K562 (cell line): ENCODE data around the gene CLSTN2. TPM values are rescaled to one million over a fixed set of nuclear protein-coding genes. Genes with fewer than 3 reads are reported as not detected.

Source experiments
- ATAC-seq: fragments of 200-7000 bp; cut with Tn5 transposase; 3 replicates; pipeline ENCODE4 v1.9.1; 2020; ENCODE audit warnings: moderate library complexity
- BruUV-seq: library from RNA; stranded (reverse); fragments of 400-500 nt; replicated peaks from 2 replicates; lab custom pipeline; 2021; lab: Mats Ljungman, UMichigan
- CTCF ChIA-PET: fragments of 300-600 bp; formaldehyde crosslinking; extraction: SDS; loops from one replicate; lab custom pipeline; 2021; ENCODE audit warnings: low intra/inter-chr PET ratio; lab: Yijun Ruan, JAX
- POLR2A ChIA-PET: fragments of 300-600, 350-650 bp; sonication (Branson Sonifier 250); formaldehyde crosslinking; extraction: SDS; loops from one replicate; lab custom pipeline; 2021; ENCODE audit warnings: antibody characterized with exemption, inconsistent platforms; lab: Yijun Ruan, JAX
- DNase-seq, 4 experiments: peaks; one replicate each; pipeline versions ENCODE4 v3.0.0 to v3.0.0-alpha.2; 2011 to 2018; ENCODE audit warnings: low spot score in 3 of 4, mixed read lengths in 3 of 4; ENCODE audit errors: extremely low read depth in 1 of 4
- FAIRE-seq: peaks from 2 replicates; lab custom pipeline; 2011; peaks lifted over from hg19 to GRCh38; lab: Jason Lieb, UNC
- H2AFZ ChIP-seq: 2 replicates; pipeline ENCODE4 v1.6.0; 2011; ENCODE audit warnings: low read depth, low read length, control low read depth, inconsistent platforms
- H3K27ac ChIP-seq: fragments of 200-600 bp; 3 replicates; pipeline ENCODE4 v1.8.0; 2011; ENCODE audit warnings: low read depth, mild to moderate bottlenecking, control low read depth, inconsistent platforms, low read length, moderate library complexity, mixed read lengths; ENCODE audit errors: extremely low read depth
- H3K27me3 ChIP-seq, 2 experiments: fragments of 300-600 bp in 1 of 2; 2 replicates in 1 of 2; 3 replicates in 1 of 2; pipeline versions ENCODE4 v1.6.0 to v1.8.0; 2011; ENCODE audit warnings: inconsistent platforms in 2 of 2, low read length in 2 of 2, mild to moderate bottlenecking in 1 of 2, mixed read lengths in 1 of 2, moderate library complexity in 1 of 2; ENCODE audit not compliant: control insufficient read depth in 2 of 2, insufficient read depth in 2 of 2
- H3K36me3 ChIP-seq: fragments of 300-600 bp; 3 replicates; pipeline ENCODE4 v1.8.0; 2011; ENCODE audit warnings: mild to moderate bottlenecking, low read length, inconsistent platforms; ENCODE audit not compliant: control insufficient read depth, insufficient read depth
- H3K4me1 ChIP-seq, 2 experiments: fragments of 200-600 bp in 1 of 2; replicated peaks in 1 of 2; 2 replicates in 1 of 2; 3 replicates in 1 of 2; pipeline versions ENCODE4 v1.5.1 to v1.8.0; 2011; ENCODE audit warnings: inconsistent platforms in 2 of 2, low read length in 2 of 2, mild to moderate bottlenecking in 1 of 2, mixed read lengths in 1 of 2, moderate library complexity in 1 of 2; ENCODE audit not compliant: control insufficient read depth in 2 of 2, insufficient read depth in 2 of 2
- H3K4me2 ChIP-seq: 2 replicates; pipeline ENCODE4 v1.6.1; 2011; ENCODE audit warnings: low read length, control low read depth, inconsistent platforms, mixed read lengths; ENCODE audit not compliant: insufficient read depth
- H3K4me3 ChIP-seq: fragments of 200-600 bp; sonication (generic), shearing (Covaris generic); 2 replicates; pipeline ENCODE4 v1.5.1; 2016; ENCODE audit warnings: control low read depth, inconsistent platforms
- H3K79me2 ChIP-seq: fragments of 200-600 bp; 3 replicates; pipeline ENCODE4 v1.8.0; 2011; ENCODE audit warnings: low read length, inconsistent platforms; ENCODE audit not compliant: control insufficient read depth, insufficient read depth
- H3K9ac ChIP-seq, 2 experiments: 2 replicates each; pipeline versions ENCODE4 v1.6.0 to v1.6.1; 2011; ENCODE audit warnings: low read depth in 2 of 2, low read length in 2 of 2, control low read depth in 1 of 2, inconsistent platforms in 1 of 2, mild to moderate bottlenecking in 1 of 2, mixed read lengths in 1 of 2; ENCODE audit not compliant: insufficient read depth in 1 of 2
- H3K9me1 ChIP-seq: one replicate; pipeline ENCODE4 v1.6.0; 2011; ENCODE audit warnings: inconsistent platforms, mild to moderate bottlenecking, low read length, moderate library complexity; ENCODE audit not compliant: control insufficient read depth, insufficient read depth
- H3K9me3 ChIP-seq: replicated peaks from 2 replicates; pipeline ENCODE4 v1.5.1; 2011; ENCODE audit warnings: low read depth, low read length, inconsistent platforms; ENCODE audit not compliant: control insufficient read depth, insufficient read depth
- H4K20me1 ChIP-seq: replicated peaks from 2 replicates; pipeline ENCODE4 v1.6.1; 2011; ENCODE audit warnings: low read length, inconsistent platforms, mixed read lengths; ENCODE audit not compliant: control insufficient read depth, insufficient read depth
- MXI1 ChIP-seq: IDR thresholded peaks from 2 replicates; pipeline ENCODE4 v1.6.1; 2011; ENCODE audit warnings: low read depth, mild to moderate bottlenecking, improper control_type of control experiment, low read length
- PBX2 ChIP-seq, 2 experiments: IDR thresholded peaks in 1 of 2; conservative IDR thresholded peaks in 1 of 2; 2 replicates each; pipeline ENCODE4 v1.6.1; 2016; ENCODE audit warnings: low read depth in 2 of 2, mild to moderate bottlenecking in 1 of 2, missing compliant biosample characterization in 1 of 2, missing genetic modification characterization in 1 of 2, moderate library complexity in 1 of 2
- WGBS: fragments of 100-300 bp; shearing (Covaris generic); methylation state at CpG from one replicate; pipeline ENCODE4 v1.1.6; 2016; ENCODE audit warnings: low coverage, mixed read lengths; ENCODE audit not compliant: insufficient coverage; ENCODE audit errors: missing lambda C conversion rate; 5-methylcytosine and 5-hydroxymethylcytosine counted together
- in situ Hi-C: fragments of 300-500 bp; cut with MboI; formaldehyde crosslinking; loops from 4 replicates; pipeline ENCODE4 v1.15.0; 2018; ENCODE audit warnings: inconsistent platforms, mixed read lengths
- intact Hi-C: fragments of 100-400 bp; cut with micrococcal nuclease; formaldehyde crosslinking; loops from 2 replicates; pipeline ENCODE4 v1.14.2; 2022
- polyA plus RNA-seq, 8 experiments: library from polyadenylated mRNA; depleted of rRNA in 4 of 8; stranded (reverse) in 5 of 8; unstranded in 3 of 8; fragments of >200 nt; fragmentation: Nextera tagmentation in 2 of 8; fragmentation: Illumina TruSeq in 1 of 8; extraction: Ambion mirVana in 2 of 8; extraction: Trizol in 1 of 8; gene quantifications; 2 replicates each; pipeline versions ENCODE4 v1.2.1 to v1.2.3, GENCODE V29; 2011 to 2014; ENCODE audit warnings: inconsistent platforms in 1 of 8, missing spikeins in 1 of 8
- total RNA-seq, 7 experiments: library from RNA; depleted of rRNA in 6 of 7; stranded (reverse); fragments of >200 nt in 6 of 7; fragmentation: Illumina TruSeq in 2 of 7; extraction: Trizol in 2 of 7; gene quantifications; 2 replicates each; pipeline versions ENCODE4 v1.2.1 to v1.2.3, GENCODE V29; 2011 to 2021; ENCODE audit warnings: low replicate concordance in 1 of 7

CLSTN2 gene
- total and polyA plus RNA-seq, 9 of the 15 experiments (the other 6 are each of a cell fraction or from before 2014, with no cell fraction given) = 0.02 to 0.04 (median 0.04) TPM; not detected in 6

- TF ChIP-seq PBX2 (CRISPR knock-in tag; IDR thresholded peaks at IDR 0.05; ENCODE audit: low read depth) = no peak
- peak; percentile 54 for TF ChIP-seq PBX2 (tag; conservative IDR thresholded peaks at IDR 0.05; ENCODE audit: low read depth)
- TF ChIP-seq MXI1 = no peak
- TF ChIP-seq, all 486 proteins: peak for 1
- in situ Hi-C loops = no loop called here
- H3K27ac ChIP-seq = no peak overlapping the region
- no peak overlapping the region for H3K4me3 ChIP-seq
- H3K9ac ChIP-seq = no peak overlapping the region
- H3K79me2 ChIP-seq = no peaks in the 10 kb centered on the region
- no peaks in the 10 kb centered on the region for H3K9me1 ChIP-seq
- no peak overlapping the region for H2AFZ ChIP-seq
- intact Hi-C loops = no loop called here
- DNase-seq (no peak), FAIRE-seq (no peak), ATAC-seq (no peak)
- no peaks in the 10 kb centered on the region for H3K9me3 ChIP-seq
- POLR2A ChIA-PET = no interaction called here
- H3K4me2 ChIP-seq = no peak overlapping the region
- H3K4me1 ChIP-seq = no peaks in the 10 kb centered on the region
- no peaks in the 10 kb centered on the region for H3K36me3 ChIP-seq
- WGBS = 0% methylated on average over 5 of the region's 5 CpGs
- no TSS peak for BruUV-seq
- H3K27me3 ChIP-seq = peaks cover 0 to 18% of the 10 kb centered on the region in 2 experiments; a peak in 2 of 5 replicates
- CTCF ChIA-PET = no interaction called here
- no peaks in the 10 kb centered on the region for H4K20me1 ChIP-seq
These were observed 406.2 kb downstream of the CLSTN2 start for GRCh38 chr3:140341203-140341602.
